Stomach smooth muscle (tissue), 2 donors: ENCODE data around the gene CCDC88B.

Experiments used
- H3K27ac ChIP-seq: one replicate; pipeline ENCODE4 v1.7.0; 2013; ENCODE audit warnings: mild to moderate bottlenecking, low read length, inconsistent platforms
- H3K27me3 ChIP-seq, 2 donors: one replicate each; pipeline ENCODE4 v1.7.0; 2013; ENCODE audit warnings: low read length in 2 of 2; ENCODE audit not compliant: insufficient read depth in 2 of 2, control insufficient read depth in 1 of 2
- H3K36me3 ChIP-seq, 2 donors: one replicate each; pipeline ENCODE4 v1.7.0; 2013; ENCODE audit warnings: low read length in 2 of 2; ENCODE audit not compliant: control insufficient read depth in 2 of 2, insufficient read depth in 2 of 2
- H3K4me1 ChIP-seq: one replicate; pipeline ENCODE4 v1.7.0; 2013; ENCODE audit warnings: low read length; ENCODE audit not compliant: control insufficient read depth, insufficient read depth
- H3K4me3 ChIP-seq, 2 donors: one replicate each; pipeline ENCODE4 v1.7.0; 2013; ENCODE audit warnings: low read length in 2 of 2
- H3K9ac ChIP-seq, 2 donors: one replicate each; pipeline ENCODE4 v1.7.0; 2013; ENCODE audit warnings: low read length in 2 of 2, mild to moderate bottlenecking in 1 of 2
- H3K9me3 ChIP-seq, 2 donors: one replicate each; pipeline ENCODE4 v1.7.0; 2013; ENCODE audit warnings: low read length in 2 of 2; ENCODE audit not compliant: control insufficient read depth in 2 of 2
- donor health status: healthy.
- donor health status: Pancreatic carcinoma.

CCDC88B gene, protein sequence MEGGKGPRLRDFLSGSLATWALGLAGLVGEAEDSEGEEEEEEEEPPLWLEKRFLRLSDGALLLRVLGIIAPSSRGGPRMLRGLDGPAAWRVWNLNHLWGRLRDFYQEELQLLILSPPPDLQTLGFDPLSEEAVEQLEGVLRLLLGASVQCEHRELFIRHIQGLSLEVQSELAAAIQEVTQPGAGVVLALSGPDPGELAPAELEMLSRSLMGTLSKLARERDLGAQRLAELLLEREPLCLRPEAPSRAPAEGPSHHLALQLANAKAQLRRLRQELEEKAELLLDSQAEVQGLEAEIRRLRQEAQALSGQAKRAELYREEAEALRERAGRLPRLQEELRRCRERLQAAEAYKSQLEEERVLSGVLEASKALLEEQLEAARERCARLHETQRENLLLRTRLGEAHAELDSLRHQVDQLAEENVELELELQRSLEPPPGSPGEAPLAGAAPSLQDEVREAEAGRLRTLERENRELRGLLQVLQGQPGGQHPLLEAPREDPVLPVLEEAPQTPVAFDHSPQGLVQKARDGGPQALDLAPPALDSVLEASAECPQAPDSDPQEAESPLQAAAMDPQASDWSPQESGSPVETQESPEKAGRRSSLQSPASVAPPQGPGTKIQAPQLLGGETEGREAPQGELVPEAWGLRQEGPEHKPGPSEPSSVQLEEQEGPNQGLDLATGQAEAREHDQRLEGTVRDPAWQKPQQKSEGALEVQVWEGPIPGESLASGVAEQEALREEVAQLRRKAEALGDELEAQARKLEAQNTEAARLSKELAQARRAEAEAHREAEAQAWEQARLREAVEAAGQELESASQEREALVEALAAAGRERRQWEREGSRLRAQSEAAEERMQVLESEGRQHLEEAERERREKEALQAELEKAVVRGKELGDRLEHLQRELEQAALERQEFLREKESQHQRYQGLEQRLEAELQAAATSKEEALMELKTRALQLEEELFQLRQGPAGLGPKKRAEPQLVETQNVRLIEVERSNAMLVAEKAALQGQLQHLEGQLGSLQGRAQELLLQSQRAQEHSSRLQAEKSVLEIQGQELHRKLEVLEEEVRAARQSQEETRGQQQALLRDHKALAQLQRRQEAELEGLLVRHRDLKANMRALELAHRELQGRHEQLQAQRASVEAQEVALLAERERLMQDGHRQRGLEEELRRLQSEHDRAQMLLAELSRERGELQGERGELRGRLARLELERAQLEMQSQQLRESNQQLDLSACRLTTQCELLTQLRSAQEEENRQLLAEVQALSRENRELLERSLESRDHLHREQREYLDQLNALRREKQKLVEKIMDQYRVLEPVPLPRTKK (N-terminal part only)

DNA sequence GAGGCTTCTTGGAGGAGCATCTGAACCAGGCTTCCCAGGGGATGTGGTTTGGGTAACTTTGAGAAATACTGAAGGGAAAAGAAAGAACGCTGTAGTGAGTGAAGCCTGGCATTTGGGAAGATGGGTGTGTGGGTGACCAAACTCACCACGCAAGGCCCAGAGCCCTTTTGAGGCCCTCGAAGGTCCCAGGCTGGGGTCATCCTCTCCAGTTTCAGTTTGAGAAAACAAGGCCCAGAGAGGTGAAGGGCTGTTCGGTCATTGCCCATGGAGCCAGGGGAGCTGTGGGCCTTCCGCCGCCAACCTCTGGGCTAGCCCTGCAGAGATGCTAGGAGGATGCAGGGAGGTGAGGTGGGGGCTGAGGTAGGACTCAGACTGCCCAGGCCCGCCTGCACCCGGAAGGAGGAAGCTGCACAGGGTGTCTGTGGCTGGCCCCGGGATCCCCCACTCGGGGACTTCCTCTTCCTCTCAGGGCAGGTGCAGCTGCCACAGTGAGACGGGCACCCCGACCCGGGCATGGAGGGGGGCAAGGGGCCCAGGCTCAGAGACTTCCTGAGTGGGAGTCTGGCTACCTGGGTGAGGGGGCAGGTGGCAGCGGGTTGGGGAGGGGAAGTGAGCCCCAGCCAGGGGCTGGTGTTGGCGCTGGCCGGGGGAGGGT lies at the start of gene CCDC88B:
CCDC88B (plus strand) TSS at position 451 of the 655 bp plus-strand sequence; CDS start at position 514, 63 bp downstream.
- no peak within 1 kb of the TSS for H3K4me3 ChIP-seq
- H3K9ac ChIP-seq, result no peak within 1 kb of the TSS
- H3K27ac ChIP-seq, result no peak within 1 kb of the TSS
- no peaks in the 10 kb centered on the region for H3K36me3 ChIP-seq
- no peaks in the 10 kb centered on the region for H3K27me3 ChIP-seq
- H3K4me1 ChIP-seq, result peaks cover 11% of the 10 kb centered on the region
- no peaks in the 10 kb centered on the region for H3K9me3 ChIP-seq

DNA sequence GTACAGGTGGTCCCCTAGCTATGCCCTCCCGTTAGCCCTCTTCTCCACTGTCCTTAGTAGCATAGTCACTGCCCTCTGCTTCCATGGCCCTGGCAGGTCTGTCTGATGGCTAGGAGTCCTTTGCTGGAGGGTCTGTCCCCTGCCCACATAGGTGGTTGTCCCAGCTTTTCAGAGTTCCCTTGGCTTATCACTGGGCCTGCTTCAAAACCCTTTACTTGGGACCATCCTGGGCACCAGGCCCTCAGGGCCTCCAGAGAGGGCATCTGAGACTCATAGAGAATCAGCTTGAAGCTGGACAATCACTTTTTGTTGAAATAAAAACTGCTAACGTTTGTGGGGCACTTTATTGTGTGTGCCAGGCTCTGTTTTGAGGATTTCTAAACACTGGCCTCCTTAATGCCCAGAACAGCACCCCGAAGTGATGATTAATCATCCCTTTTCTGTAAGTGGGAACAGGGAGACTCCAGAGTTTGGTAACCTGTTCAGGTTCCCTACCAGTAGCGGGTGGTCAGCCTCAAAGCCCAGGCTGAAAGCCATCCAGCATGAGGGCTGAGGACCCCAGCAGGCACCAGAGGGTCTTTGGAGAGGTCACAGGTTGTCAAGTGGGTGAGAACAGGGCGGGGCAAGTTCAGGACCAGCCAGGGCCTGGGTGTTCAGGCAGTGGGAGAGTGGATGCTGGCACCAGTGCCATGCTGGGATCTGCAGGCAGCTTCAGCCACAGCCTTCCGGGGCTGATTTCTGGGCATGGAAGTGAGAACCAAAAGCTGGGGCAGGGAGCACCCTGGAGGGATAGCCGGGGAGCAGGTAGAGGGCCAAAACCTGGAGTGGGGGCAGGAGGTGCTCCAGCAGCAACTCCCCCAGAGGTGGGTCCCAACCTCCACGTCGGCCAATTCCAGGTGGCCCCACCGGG lies 49.4 kb upstream of the CCDC88B start:
- no peak overlapping the region for H3K9ac ChIP-seq
- H3K4me3 ChIP-seq, result no peak overlapping the region
- no peaks in the 10 kb centered on the region for H3K9me3 ChIP-seq
- H3K36me3 ChIP-seq, result no peaks in the 10 kb centered on the region
- peaks cover 33 to 42% of the 10 kb centered on the region in 2 donors for H3K27me3 ChIP-seq
- peaks cover 22% of the 10 kb centered on the region for H3K4me1 ChIP-seq
- H3K27ac ChIP-seq, result no peak overlapping the region

DNA sequence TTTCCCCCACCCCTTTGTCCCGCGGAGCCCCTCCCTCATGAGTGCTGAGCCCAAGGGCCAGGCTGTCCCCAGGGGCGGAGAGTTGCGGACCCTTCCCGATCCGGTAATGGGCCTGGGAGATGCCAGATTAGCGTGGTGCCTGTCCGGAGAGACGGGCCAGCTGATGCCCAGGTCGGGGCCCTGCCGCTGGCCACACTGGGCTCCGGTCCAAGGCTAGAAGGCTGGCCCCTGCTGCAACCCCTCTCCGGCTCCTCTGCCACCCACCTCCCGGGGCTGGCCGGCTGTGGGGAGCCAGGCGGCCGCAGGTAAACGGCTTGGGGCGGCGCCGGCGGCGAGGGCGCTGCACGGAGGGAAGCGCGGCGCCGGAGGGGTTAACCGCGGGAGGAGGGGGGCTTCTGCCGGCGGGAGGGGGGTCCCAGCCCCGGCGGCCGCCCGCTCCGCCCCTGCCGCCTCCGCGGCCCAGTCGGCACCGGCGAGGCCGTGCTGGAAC lies 48.7 kb upstream of the CCDC88B start, which contains the start of gene KCNK4:
KCNK4 (plus strand) TSS at position 41 of the 490 bp plus-strand sequence. CDS start 1,717 bp downstream, outside the sequence.
- H3K27me3 ChIP-seq, result peaks cover 38 to 49% of the 10 kb centered on the region in 2 donors
- no peaks in the 10 kb centered on the region for H3K9me3 ChIP-seq
- no peak within 1 kb of the TSS for H3K27ac ChIP-seq
- no peaks in the 10 kb centered on the region for H3K36me3 ChIP-seq
- no peak within 1 kb of the TSS for H3K9ac ChIP-seq
- peak within 1 kb of the TSS; percentile 31 to 62 for H3K4me3 ChIP-seq
- H3K4me1 ChIP-seq, result peaks cover 17% of the 10 kb centered on the region

DNA sequence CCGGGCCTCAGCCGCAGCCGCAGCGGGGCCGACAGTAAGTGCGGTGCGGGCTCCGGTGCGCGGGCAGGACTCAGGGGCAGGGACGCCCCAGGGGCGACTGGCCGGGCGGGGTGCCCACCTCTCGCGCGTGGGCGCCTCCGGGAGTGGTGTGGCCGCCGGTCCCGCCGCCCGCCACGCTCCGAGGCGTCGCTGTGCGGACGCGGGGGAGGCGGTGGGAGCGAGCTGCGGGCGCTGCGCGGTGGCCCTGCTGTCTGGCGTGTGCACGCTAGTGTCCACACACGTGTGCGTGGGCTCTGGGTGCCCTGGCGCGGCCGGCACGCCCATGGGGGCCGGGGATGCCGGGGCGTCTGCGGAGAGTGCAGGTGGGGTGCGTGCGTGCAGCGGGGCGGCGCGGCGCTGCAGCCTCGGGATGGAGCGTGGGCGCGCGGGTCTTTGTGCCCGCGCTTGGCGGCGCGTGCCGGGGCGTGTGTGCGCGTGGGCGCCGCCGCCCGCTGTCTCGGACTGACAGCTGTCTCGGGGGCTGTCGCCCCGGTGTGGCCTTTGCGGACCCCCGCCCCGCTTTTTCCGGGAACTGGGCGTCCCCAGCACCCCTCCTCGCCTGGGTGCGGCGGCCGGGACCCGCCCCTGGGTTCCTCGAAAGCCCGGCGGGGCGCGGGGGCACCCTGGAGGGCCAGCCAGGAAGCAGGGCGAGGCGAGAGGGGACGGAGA lies 48.1 kb upstream of the CCDC88B start:
- Histone ChIP-seq H3K36me3 (no peaks in the 10 kb centered on the region), H3K9me3 (no peaks in the 10 kb centered on the region), H3K9ac (no peak overlapping the region), H3K4me3 (peak overlapping the region; percentile 31 to 62), H3K27ac (no peak overlapping the region), H3K27me3 (peaks cover 44 to 55% of the 10 kb centered on the region in 2 donors), H3K4me1 (peaks cover 15% of the 10 kb centered on the region)

DNA sequence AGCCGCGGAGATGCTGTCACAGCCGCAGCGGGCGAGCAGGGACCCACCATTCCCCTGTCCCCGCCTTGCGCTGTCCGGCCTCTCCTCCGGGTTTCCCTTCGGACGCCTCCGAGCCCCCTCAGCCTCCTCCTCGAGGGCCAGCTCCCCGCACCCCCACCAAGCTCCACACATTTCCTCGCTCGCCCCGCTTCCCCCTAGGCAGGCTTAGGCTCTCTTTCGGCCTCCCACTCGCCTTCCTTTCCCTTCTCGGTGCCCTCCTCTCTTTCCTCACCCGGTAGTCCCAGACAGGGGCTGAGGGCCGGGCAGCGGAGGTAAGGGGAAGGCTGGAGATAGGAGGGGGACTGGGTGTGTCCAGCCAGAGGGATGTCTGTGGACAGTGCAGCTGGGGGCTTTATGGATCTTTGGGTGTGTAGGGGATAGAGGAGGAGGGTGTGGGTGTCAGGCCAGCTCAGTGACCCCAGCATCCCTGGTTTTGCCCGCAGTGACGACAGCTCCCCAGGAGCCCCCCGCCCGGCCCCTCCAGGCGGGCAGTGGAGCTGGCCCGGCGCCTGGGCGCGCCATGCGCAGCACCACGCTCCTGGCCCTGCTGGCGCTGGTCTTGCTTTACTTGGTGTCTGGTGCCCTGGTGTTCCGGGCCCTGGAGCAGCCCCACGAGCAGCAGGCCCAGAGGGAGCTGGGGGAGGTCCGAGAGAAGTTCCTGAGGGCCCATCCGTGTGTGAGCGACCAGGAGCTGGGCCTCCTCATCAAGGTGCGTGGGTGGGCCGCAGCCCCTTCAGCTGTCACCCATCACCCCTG lies 47.3 kb upstream of the CCDC88B start:
- Histone ChIP-seq H3K27ac (no peak overlapping the region), H3K4me1 (peaks cover 15% of the 10 kb centered on the region), H3K36me3 (no peaks in the 10 kb centered on the region), H3K27me3 (peaks cover 52 to 63% of the 10 kb centered on the region in 2 donors), H3K9ac (no peak overlapping the region), H3K4me3 (peak overlapping the region in 1 of 2 donors; percentile 22), H3K9me3 (no peaks in the 10 kb centered on the region)

DNA sequence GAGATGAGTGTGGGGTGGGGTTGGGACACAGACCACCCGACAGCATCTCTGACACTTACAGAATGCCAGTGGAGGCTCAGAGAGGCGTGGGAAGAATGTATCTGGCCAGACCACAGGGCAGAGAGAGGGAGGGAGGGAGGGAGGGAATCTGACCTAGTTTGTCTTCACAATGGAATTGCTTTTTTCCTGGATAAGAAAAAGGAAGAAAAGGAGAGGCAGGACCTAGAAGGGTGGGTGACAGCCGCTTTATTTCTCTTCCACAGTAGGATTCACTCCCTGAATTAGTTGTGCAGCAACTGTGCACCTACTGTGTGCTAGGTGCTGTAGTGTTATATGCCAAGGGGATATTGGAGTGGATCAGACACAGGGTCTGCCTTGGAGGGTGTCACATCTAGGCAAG lies 45.2 kb upstream of the CCDC88B start:
- no peak overlapping the region for H3K4me3 ChIP-seq
- H3K27me3 ChIP-seq, result peaks cover 63 to 84% of the 10 kb centered on the region in 2 donors
- no peak overlapping the region for H3K9ac ChIP-seq
- H3K27ac ChIP-seq, result no peak overlapping the region
- H3K9me3 ChIP-seq, result no peaks in the 10 kb centered on the region
- H3K4me1 ChIP-seq, result peaks cover 24% of the 10 kb centered on the region
- H3K36me3 ChIP-seq, result no peaks in the 10 kb centered on the region

DNA sequence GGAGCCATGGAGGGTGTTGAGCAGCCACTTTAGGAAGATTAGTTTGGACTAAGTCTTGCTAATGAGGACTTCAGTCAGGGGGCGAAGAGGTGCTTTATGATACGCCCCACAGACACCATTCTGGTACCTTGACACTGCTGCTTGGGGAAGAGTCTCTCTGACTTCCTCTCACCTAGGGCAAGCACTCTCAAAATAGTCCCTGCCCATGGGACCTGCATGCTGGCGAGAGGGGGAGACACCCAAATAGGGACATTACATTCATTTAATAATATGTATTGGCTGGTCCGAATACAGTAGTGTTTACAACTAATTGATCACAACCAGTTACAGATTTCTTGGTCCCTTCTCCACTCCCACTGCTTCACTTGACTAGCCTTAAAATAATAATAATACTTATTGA lies 44.2 kb upstream of the CCDC88B start:
- H3K9me3 ChIP-seq, result no peaks in the 10 kb centered on the region
- peaks cover 34% of the 10 kb centered on the region for H3K4me1 ChIP-seq
- no peak overlapping the region for H3K4me3 ChIP-seq
- peaks cover 65 to 88% of the 10 kb centered on the region in 2 donors for H3K27me3 ChIP-seq
- no peak overlapping the region for H3K27ac ChIP-seq
- no peaks in the 10 kb centered on the region for H3K36me3 ChIP-seq
- H3K9ac ChIP-seq, result no peak overlapping the region

DNA sequence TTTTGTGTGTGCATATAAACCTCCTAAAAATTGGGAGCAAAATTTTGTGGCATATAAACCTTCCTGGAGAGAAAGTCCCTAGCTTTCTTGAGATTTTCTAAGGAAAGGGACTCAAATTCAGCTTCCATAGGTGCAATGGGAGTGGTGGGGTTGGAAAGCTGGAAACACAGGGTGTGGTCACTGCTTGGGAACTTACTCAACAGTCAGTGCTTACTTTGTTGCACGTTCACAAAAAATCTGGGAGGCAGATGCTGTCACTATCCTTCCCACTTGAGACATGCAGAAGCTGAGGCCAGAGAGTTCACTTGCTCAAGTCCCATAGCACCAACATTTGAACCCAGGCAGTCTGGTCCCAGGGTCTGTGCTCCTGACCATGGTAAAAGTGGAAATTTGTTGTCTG lies 43.8 kb upstream of the CCDC88B start:
- no peaks in the 10 kb centered on the region for H3K9me3 ChIP-seq
- peaks cover 62 to 85% of the 10 kb centered on the region in 2 donors for H3K27me3 ChIP-seq
- H3K36me3 ChIP-seq, result no peaks in the 10 kb centered on the region
- no peak overlapping the region for H3K9ac ChIP-seq
- peaks cover 37% of the 10 kb centered on the region for H3K4me1 ChIP-seq
- H3K4me3 ChIP-seq, result no peak overlapping the region
- H3K27ac ChIP-seq, result no peak overlapping the region
